Suppressor macrophage treated with lipopolysaccharide for 4 hours (primary cell): ENCODE data around the gene CD164L2.
"Not testable (repeated sequence)": the region's sequence is repeated elsewhere in the genome, so short reads cannot be mapped to it uniquely, and the experiment has no call there.

Experiments
- DNase-seq: peaks from one replicate; pipeline ENCODE4 v3.0.0-alpha.2; 2020

The CD164L2 gene

GRCh38 chr1:27383039-27383605 is at the start of gene CD164L2:
TSS of gene CD164L2 (minus strand) at chr1:27383333. CDS start at chr1:27383239, 94 bp downstream.
- no peak for DNase-seq

GRCh38 chr1:27432725-27433124 is 49.6 kb upstream of the CD164L2 start:
- not testable (repeated sequence) for DNase-seq

DNA sequence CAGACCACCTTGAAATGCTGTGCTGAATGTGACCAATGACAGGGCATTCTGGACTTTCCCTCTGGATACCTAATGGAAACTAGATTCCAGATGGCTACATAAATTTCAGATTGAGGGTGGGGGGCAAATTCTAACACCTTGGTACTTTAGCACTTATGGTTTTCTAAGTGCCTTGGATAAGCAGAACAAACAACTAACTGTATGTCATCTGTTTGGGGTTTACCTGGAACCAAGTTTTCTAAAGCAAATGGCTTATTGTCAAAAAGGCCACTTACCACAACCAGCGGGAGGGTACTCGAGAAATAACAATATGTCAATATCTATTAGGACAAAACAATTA is 48.4 kb upstream of the CD164L2 start:
- DNase-seq, result no peak

GRCh38 chr1:27430903-27431600 is 47.9 kb upstream of the CD164L2 start:
- peak; percentile 58 for DNase-seq

- no peak for DNase-seq
These were observed 45.9 kb upstream of the CD164L2 start for GRCh38 chr1:27429029-27429425.

- no peak for DNase-seq
These were observed 45.3 kb upstream of the CD164L2 start for GRCh38 chr1:27428316-27429028.

DNA sequence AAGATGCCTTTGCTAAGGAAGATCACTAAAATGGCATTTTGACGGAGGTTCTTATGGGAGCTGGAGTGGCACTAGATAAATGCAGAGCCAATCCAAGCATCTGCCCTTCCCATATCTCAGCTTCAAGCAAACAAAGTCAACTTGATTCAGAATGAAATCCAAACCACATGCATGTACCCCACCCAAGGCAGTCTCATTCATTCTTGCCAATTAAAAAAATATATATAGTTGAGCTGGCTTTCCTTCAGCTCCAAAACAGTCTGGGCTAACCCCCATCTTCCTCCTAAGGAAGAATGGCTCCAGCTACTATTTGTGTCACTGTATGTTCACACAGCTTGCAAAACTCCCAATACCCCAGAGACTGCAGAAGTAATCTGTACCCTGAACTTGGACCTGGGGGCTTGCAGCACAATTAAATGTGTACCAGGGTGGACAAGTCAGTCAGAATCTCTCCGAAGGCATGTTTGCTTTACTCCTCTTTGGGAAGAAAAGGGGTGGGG is 44.7 kb upstream of the CD164L2 start:
- no peak for DNase-seq

DNA sequence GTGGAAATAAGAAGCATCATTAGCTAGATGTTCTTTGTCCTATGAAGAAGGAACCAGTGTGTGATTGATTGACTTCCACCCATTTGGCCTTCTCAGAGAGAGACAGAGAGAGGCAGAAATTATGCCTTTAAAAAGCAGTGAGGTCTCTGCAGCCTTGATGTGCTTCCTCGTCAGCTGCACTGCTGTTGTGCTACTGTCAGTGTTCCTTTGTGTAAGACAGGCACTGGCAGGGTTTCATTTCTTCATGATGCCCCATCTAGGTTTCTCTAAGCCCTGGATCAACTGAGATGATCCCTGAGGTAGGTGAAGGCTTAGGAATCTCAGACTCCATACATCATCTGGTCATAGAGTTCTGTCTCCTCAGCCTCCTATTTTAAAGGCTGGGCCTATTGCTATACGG is 44.2 kb upstream of the CD164L2 start:
- peak; percentile 41 for DNase-seq

DNA sequence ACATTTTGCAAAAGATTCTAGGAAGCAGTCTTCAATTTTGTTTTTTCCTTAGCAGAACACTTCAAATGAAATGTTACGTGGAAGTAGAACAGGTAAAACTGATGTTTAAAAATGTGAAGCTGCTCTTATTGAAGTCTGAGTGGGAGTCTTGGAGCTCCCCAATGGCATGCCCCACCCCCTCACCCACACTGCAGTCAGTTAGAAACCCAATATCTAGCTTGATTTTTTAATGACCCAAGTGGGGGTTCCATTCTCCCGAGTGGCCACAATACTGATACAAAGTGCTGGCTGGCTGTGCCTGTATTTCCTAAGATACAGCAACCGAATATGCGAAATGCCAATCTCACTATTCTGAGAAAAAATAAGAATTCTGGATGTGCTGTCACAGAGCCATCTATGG is 40.6 kb upstream of the CD164L2 start:
- DNase-seq, result no peak

- DNase-seq, result peak; percentile 60
These were observed 35.4 kb upstream of the CD164L2 start for GRCh38 chr1:27418326-27419185.

GRCh38 chr1:27417713-27418112 is 34.6 kb upstream of the CD164L2 start:
- DNase-seq, result no peak

DNA sequence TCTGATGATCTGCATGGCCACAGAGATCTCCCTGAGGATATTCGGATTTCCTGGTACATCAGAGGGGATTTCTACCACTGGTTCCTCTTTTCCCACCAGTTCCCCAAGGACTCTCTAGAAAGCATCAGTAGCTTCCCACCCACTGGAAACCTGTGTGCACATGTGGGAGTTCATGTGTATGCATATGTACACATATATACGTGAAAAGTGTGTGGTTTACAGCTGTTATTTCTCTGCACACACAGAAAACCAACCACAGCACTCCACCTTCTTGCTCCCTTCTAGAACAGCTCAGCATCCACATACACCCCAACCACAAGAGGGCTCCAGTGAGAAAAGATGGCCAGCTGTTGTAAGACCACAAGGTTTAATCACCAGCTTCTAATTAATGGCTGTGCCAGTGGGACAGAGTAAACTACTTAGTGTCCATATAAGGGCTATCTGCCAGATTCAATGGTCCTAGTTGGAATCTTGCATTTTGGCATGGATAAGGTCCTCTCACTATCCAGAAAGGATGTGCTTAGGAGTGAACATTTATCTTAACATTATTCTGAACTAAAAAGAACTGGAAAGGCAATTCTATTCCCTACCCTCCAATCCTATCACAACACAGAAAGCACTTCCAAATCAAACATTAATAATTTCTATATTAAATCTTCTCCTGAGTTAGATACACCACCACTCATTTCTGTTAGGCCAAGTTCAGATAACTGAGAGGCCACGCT is 33.4 kb upstream of the CD164L2 start:
- peak; percentile 65 for DNase-seq

DNA sequence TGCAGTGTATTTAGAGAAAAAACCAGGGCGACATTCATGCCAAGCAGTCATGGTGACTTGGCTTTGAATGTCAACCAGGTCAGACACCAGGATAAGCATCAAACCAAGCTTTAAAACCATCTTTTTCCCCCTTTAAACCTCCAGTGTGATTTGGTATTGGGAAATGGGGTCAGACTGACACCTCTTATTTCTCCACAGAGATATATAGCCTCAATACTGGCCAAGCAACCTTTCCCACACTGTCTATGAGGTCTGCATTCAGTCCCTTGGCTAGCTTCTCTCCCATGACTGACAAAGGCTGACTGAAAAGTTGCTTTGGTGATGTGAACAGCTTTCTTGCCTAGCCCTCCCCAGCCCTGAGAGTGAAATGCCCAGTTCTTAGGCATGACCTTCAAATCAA is 31.0 kb upstream of the CD164L2 start:
- DNase-seq, result no peak

GRCh38 chr1:27413004-27413403 is 29.9 kb upstream of the CD164L2 start:
- DNase-seq, result no peak

DNA sequence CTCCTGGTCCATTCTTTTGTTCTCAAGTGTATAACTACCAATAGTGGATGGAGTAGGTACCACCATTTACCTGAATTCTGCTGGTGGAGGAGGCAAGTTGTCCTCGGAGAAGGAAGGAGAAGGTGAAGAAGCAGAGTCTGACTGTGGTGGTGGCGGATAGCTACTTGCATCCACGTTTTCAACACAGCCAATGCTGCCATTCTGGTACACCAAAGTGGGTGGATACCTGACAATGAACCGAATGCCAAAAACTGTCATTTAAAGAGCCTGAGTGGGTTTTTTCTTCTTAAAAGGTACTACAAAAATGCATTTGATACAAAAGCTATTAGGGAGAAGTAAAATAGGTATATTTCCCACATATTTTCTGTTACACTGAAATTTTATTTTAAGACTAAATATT is 29.4 kb upstream of the CD164L2 start:
- no peak for DNase-seq

DNA sequence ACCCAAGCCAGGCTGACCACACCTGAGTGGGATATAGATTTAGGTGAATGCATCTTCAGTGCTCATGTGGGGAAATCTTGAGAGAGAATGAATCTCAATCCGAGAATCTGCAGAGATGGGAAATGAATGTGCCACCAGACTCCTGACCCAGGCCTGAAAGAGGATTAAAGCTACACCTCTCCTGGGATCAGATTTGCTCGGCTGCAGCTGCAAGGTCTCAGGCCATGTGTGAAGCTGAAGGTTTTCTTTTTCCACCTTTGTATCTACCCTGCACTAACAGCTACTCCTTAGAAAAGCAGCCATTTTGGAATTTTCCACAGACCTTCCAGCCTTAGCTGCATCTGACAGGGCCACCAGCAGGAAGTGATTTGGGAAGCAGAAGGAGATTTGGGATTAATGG is 27.6 kb upstream of the CD164L2 start:
- no peak for DNase-seq

DNA sequence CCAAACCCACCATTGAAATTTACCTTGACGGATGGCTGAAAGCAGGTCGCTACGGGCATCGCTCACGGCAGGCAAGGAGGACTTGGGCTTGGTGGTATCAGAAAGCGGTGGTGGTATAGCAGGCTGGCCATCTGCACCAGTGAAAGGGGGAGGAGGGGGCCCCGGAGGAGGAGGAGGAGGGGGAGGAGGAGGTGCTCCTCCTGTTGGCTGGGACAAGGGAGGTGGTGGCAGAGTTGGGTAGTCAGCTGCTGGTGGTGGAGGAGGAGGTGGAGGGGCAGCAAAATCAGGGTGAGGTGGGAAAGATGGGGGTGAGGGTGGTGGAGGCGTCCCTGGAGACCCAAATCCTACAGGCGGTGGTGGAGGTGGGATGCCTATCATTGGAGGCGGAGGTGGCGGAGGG is 26.5 kb upstream of the CD164L2 start:
- no peak for DNase-seq

DNA sequence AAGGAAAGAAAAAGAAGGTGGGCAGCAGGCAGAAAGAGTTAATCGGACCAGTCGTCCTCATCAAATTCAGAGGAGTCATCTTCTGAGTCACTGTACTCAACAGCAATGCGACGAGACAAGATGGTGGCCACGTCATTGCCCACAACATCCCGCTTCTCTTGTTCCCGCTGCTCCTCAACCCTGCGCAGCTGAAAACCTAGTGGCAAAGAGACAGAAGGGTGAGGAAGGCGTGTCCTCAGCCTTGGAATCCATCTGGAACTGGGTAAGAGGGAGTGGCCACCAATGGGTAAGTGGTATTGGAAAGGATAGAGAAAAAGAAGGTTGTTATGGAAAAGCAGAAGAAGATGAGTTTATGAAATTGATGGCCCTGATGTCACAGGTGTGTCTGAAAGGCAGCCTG is 25.0 kb upstream of the CD164L2 start:
- DNase-seq, result no peak

GRCh38 chr1:27406791-27407190 is 23.7 kb upstream of the CD164L2 start:
- DNase-seq, result not testable (repeated sequence)

DNA sequence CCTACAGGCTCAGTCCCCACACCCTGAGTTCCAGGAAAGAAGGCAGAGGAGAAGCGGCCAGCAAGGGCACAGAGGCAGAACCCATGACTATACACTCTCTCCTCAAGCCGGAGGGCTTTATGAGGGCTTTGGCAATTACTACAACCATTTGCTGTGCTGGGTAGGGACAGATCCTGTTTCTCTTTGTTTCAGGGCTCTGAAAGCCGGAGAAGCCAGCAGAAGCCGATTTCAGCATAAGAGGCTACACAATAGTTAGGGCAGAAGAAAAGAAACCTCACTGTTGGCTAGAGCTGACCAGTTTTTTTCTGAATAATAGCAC is 23.2 kb upstream of the CD164L2 start:
- no peak for DNase-seq

DNA sequence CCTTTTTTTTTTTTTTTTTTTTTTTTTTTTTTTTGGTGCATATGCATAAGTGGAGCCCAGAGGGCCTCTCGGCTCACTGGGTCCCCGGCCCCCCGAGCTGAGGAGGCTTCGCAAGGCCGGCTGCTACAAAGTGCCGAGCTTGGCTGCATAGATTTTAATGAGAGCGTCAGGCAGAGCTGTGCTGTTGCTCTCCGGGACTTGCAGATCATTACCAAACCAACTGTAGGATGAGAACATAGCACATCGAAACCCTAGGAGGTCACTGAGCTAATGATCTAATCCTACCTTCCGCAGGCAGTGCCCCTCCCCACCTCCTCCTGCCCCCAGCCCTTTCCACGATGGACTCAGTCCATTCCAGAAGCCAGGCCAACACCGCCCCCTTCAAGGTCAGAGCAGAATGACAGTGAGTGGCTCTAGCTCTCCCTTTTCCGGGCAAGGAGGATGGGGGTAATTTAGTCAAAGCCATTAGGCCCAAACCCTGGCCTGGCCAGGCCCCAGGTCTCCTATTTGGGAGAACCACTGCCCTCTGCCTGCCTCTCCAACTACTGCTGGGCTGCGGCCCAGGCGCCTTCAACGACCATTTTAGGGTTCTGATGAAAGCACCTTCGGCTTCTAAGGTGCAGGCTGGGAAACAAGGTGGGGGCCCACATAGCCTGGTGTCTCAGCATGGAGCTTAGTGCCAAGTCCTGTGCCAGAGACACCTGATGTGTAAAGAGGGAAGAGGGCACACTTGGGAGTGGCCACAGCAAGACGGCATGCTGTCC is 22.6 kb upstream of the CD164L2 start:
- not testable (repeated sequence) for DNase-seq

- DNase-seq, result no peak
These were observed 21.9 kb upstream of the CD164L2 start for GRCh38 chr1:27405074-27405473.
